NCI-H510A treated with DMSO at 0.1 percent for 48 hours (cell line): ENCODE measurements around the gene TUBA8.
"Not testable (repeated sequence)": the region's sequence is repeated elsewhere in the genome, so short reads cannot be mapped to it uniquely, and the experiment has no call there.

Experiments used
- DNase-seq: peaks from one replicate; lab custom pipeline; 2025; lab: John Stamatoyannopoulos, UW

The TUBA8 gene

DNA sequence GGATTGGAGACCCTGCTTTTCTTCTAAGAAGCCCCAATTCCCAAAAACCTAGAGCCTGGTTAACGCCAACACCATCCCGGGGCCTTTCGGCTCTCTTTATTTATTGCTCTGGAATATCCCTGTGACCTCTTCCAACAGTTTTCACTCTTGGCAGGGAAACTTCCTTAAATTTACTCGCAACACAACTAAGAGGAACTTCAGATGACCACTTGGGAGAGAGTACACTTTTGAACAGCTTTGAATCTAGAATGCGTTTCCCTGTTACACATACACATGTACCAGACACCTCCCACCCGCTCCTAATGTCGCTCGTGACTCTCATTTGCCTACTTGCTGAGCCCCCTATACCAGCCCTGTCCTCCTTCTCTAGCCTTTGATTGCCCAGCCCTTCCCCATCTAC lies 19.4 kb downstream of the TUBA8 start:
- DNase-seq, result no peak

DNA sequence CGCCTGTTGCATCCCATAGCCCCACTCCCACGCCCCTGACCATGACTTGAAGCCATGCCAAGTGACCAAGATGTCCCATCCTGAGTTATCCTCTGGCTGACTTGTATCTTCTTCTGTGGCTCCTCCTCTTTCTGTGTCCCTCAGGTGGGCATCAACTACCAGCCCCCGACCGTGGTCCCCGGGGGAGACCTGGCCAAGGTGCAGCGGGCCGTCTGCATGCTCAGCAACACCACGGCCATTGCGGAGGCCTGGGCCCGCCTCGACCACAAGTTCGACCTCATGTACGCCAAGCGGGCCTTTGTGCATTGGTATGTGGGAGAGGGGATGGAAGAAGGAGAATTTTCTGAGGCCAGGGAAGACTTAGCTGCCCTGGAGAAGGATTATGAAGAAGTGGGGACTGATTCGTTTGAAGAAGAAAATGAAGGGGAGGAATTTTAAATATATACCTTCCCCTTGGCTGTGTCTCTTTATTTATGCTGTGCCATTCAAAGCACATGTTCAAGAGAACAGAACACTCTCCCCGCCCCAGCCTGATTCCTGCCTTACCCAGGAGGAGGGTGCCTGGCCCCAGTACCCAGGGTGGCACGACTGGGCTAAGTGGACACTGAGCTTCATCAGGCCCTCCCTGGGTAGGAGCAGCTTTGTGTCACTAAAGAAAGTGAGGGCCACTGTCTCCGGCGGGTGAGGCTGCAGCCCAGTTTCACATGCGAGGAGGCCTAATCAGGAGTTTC lies 20.3 kb downstream of the TUBA8 start:
- no peak for DNase-seq

DNA sequence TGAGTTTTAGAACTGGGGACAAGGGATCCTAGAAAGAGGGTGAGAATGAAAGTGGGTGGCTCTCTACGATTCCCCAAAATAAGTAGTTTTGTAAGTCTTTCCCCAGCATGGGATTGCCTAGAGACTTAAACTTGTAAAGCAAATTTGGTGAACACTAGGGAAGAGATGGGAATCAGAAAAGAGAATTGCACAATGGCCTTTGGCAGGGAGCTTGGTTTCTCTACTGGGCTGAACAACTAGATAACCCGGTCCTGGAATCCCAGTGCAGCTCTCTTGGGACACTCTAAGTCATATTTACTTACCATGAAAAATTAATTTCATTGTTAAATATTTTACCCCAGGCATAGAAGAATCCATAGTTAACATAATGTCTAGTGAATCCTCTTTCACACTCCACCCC lies 22.8 kb downstream of the TUBA8 start:
- no peak for DNase-seq

DNA sequence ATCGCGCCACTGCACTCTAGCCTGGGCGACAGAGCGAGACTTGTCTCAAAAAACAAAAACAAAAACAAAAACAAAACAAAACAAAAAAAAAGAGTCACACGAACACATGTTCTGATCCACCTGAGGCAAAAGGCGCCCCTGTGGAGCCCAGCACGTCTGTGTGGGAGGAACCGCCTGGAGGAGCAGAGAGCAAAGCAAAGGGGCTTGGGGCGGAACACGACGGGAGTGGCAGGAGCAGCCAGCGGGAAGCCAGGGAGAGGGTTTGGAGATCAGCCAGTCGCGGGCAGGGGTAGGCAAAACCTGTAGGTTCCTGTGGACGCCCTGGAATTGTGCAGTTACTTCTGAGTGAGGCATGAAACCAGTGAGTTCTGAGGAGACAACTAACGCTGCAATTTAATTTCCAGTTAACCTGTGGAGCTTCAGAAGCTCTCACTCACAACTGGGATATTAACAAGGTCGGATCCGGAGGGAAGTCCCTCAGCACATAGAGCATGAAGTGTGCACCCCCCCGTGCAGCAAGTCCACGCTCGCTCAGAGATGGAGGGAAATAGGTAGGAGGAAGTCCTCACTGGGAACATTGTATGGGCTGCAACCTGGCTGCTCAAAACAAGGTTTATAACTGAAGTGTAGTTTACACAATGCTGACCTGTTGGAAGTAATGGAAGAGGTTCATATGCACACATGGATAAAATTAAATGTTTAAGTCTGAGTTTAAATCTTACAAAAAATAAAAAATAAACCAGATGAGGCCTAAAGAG lies 26.1 kb downstream of the TUBA8 start:
- no peak for DNase-seq

DNA sequence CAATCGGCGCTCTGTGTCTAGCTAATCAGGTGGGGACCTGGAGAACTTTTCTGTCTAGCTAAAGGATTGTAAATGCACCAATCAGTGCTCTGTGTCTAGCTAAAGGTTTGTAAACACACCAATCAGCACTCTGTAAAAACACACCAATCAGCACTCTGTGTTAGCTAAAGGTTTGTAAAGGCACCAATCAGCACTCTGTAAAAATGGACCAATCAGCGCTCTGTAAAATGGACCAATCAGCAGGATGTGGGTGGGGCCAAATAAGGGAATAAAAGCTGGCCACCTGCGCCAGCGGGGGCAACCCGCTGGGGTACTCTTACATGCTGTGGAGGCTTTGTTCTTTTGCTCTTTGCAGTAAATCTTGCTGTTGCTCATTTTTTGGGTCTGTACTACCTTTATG lies 30.4 kb downstream of the TUBA8 start:
- DNase-seq, result not testable (repeated sequence)

DNA sequence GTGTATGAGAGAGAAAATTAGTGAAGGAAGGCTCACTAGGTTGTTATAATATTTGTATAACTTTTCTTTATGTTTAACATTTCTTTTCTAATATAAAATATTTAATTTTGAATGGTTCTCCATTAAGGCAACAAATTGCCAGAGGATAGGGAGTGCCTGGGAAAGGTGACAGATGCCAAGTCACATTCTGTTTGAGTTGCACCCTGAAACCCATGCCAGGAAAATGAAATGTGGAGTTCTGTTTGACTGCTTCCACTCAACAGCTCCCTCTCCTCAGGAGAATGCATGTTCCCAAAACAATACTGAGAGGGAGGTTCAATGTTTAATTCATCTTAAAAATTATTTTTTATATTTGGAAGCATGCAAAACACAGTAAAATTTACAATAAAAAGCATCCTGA lies 33.5 kb downstream of the TUBA8 start:
- DNase-seq, result no peak

DNA sequence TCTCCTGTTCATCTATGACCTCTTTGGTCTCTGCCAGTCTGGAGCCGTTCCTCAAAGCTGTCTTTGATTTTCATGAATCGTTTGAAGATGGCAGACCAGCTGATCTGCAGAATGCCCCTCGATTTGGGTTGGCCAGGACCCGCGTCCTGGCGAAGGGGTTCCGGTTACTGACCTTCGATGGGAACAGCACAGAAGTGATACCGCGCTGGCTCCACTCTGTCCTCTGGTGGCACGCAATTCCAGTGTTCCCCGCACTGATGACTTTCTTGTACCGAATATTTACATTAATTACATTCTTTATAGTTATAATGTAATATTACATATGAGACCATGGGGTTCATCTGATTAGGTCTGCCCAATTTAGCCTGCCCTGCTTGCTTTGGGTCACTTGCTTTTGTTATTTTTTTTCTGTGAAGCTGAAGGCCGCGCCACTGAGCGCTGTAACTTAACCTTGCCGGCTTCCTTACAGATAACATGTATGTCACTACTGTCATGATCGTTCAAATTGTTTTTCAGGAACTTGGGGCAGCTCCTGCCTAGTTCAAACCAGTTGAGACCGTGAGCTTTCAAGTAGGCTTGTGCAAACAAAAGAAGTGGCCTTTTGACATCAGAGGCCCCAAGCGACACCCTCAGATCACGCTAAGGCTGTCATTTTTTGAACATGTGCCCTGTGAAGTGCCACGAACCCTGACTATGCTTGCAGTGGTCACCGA lies 35.2 kb downstream of the TUBA8 start:
- DNase-seq, result peak; percentile 54

DNA sequence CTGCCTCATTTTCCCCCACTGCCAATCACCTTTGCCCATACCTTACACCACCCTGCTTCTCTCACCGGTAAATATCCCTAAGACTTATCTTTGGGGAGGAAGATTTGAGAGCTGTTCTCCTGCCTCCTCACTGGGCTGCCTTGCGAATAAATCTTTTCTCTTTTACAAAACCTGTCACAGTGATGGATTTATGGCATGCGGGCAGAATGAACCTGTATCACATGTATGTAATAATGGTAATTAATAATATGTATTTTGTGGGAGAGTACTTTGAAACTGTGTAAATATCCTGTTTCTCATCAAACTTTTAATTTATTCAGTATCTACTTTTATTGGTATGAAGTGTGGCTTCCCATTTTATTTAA lies 35.8 kb downstream of the TUBA8 start:
- DNase-seq, result no peak

DNA sequence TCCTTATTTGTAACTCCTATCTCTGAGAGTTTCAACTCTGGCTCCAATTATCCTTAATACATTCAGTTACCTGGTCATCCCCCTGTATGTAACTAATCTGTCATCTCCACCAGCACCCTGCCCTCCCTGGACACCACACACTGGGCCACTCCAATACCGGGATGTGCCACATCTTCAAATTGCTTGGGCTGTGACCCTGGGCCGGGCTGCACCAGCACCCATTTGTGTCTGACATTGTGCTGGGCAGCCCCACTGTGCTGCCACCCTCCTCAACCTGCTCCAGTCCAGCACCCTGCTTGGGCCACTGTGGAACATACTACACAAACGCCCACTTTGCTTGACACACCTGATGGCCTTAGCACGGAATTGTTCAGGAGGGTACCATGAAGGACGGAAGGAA lies 37.2 kb downstream of the TUBA8 start:
- no peak for DNase-seq

DNA sequence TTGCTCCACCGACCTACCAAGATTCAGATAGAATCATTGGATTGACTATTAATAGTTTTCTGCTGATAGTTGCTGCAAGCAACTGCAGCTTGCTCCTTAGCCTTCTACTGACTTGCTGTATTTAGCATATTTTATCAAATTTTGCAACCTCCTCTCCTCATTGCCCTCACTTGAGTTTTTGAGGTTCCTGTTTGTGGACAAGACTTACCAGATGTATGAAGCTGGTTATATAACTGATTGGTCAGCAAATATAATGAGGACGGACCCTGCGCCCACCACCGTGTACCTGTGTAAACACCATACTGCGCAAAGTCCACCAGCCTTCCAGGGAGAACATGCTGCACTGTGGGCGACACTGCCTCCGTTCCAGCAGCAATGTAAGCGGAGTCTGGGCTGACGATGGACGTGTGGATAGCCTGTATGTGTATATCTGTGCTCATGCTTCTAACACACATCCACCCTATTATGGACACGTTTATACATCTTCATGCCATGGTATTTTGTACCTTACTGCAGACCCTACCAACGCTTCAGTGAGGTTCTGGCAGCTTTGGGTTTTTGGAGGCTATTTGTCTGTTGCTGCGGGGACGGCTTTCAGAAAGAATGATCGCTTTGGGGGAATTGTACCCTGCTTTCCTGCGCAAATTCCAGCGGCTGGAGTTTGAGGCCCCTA lies 37.8 kb downstream of the TUBA8 start:
- no peak for DNase-seq

DNA sequence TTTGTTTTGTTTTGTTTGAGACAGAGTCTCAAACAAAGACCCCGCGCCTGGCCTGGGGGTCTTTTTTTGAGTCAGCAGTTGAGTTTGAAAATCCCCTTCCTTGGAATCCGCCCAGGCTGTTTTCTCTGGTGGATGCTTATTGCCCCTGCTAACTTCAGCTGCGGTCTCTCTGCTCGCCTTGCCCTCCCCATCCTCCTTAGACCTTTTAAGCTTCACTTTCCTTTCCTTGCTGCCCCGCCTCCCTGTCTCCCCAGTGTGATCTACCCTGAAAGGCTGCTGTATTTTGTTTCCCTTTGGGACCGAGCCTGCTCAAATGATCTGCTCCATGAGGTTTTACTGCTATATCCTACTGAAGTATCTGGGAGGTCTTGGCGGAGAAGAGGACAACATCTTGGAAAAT lies 41.9 kb downstream of the TUBA8 start:
- no peak for DNase-seq

DNA sequence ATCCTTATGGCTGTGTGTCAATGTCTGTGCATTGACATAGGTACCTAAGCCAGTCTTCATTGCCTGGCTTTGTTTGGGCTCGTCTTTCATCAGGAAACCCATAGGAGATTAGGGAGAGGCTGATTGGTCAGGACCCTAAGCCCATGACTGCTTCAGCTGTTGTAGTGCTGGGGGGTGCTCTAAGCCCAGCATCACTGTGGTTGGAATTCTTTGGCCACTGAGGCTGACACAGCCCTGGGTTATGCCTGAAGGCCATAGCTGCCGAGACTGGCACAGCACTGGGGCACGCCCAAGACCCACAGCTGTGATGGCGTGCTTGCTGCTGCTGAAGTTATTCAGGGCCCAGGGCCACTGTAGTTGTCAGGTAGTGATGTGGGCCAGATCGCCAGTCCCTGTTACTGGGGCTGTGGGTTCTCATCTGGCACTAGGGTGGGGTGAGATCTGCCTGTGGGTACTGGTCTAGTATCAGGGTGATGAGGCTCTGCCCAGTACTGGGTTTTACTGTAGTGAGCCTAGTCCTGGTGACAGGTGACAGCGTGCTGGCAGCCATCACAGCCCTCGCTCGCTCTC lies 44.3 kb downstream of the TUBA8 start:
- no peak for DNase-seq

DNA sequence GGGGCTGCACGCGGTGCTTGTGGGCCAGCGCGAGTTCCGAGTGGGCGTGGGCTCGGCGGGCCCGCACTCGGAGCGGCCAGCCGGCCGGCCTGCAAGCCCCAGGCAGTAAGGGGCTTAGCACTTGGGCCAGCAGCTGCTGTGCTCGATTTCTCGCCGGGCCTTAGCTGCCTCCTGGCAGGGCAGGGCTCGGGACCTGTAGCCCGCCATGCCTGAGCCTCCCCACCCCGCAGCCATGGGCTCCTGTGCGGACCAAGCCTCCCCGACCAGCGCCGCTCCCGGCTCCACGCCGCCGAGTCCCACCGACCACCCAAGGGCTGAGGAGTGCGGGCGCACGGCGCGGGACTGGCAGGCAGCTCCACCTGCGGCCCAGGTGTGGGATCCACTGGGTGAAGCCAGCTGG lies 44.9 kb downstream of the TUBA8 start:
- not testable (repeated sequence) for DNase-seq

DNA sequence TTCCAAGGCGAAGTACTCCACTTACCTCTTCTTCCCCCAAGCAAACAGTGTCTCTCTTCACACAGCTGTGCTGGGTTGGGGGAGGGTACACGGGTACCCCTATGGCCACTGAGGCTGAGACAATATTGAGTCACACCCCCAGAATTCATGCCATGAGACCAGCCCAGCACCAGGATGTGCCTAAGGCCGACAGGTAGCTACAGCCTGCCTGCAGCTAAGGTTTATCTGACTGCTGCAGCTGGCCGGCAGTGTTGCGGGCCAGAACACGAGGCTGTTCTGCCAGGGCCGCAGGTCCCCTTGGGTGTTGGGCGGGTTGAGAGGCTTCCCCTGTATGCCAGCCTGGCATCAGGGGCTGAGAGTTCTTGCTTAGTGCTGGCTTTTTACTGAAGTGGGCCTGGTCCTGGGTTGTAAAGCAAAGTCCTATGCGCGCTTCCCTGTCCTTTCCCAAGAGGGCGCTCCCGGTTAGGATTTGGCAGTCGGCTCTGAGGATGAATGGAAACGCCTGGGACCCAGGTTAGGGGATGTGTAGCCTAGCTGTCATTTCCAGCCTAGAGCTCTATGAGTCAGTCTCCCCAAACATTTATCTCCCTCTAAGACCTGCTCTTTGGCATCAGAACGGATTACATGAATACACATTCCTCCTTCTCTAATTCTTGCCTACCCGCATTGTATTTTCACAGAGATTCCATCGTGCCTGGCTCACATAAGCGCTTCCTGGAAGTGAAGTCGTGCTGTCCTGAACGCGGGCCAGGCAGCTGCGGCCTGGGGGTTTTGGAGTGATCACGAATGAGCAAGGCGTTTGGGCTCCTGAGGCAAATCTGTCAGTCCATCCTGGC lies 46.5 kb downstream of the TUBA8 start:
- DNase-seq, result peak; percentile 70

DNA sequence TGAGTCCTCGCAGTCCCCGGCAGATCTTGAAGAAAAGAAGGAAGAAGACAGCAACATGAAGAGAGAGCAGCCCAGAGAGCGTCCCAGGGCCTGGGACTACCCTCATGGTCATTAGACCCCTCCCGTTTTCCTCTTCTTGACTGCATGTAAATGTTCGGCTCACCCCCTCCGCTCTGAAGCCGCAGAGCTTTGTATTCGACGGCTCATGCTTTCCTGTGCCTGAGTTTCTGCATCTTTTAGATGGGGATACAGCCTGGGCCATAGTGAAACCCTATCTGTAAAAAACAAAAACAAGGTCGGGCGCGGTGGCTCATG lies 47.1 kb downstream of the TUBA8 start:
- no peak for DNase-seq

DNA sequence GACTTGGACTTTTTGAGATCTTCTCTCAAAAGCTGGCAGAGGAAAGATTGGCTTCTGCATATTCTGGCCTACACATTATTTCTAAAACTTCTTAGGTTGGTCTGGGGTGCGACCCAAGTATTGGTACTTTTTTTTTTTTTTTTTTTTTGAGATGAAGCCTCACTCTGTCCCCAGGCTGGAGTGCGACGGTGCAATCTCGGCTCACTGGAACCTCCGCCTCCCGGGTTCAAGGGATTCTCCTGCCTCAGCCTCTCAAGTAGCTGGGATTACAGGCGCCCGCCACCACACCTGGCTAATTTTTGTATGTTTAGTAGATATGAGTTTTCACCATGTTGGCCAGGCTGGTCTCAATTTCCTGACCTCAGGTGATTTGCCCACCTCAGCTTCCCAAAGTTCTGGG lies 50.0 kb downstream of the TUBA8 start:
- DNase-seq, result not testable (repeated sequence)

DNA sequence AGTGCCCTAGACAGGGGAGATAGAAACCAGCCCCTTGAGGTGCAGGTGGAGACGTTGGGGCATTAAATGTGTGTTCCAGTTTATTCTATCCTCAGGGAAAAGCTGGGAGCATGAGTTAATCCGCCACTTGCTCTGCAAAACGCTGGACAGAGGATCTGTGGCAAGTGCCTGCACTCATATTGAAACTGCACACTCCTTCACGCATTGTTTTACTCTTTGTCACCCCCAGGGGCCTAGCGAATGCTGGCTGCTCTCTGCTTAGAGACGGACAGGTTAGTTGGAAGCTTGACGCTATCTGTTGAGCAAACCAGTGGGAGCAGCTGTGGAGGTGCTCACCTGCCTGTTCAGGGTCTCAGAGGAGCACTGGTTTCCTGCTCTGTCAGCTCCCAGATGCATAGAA lies 53.2 kb downstream of the TUBA8 start:
- DNase-seq, result peak; percentile 19

DNA sequence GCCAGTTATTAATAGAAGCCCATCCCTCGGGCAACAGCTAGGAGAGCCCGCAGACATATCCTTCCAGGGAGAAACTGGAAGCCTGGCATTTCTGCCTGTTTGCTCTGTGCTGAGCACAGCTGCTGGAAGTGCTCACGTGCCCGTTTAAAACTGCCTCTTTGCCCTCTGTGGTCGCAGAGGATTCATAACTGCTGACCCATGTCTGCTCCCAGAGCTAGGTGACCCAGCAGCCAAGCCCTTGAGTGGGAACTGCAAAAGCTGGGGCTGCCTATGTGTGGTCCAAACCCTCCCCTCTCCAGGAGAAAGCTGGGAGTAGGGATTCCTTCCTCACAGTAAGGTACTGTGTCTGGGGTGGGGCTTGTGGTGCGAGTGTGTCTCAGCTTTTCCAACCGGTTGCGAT lies 54.0 kb downstream of the TUBA8 start:
- DNase-seq, result peak; percentile 27

DNA sequence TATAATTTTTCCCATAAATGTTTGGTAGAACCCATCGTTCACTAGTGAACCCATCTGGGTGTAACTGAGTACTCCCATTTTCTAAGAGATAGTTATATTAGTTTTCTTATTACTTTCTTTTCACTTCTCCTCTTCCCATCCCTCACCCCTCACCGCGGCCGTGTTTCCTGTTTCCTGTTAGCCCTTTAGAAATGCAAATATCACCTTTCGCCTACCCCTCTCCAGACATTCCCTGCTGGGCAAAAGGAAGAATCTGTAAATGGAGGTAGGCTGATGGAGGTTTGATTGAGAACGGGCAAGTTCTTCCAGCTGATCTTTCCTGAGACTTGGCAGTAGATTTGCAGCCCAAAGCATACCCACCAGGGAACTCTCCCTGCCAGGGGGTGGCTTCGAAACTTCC lies 54.7 kb downstream of the TUBA8 start:
- not testable (repeated sequence) for DNase-seq

DNA sequence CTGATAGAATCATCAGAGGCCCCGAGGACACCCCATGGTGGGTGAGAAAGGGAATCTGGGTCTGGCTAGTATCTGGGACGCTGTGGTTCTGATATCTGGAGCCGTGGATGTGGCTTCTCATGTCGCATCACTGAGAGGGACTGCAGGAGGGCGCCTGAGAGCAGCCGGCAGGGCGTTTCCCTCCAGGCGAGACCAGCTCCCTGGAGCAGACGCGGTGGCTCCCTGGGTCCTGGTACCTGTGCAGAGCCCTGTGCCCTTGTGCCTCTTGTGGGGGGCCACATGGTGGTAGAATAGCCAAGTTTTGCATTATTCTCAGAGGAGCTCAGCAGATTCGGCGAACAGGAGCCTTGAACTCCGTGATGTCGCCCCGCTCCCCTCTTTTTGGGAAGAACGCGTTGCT lies 59.7 kb downstream of the TUBA8 start:
- DNase-seq, result not testable (repeated sequence)

DNA sequence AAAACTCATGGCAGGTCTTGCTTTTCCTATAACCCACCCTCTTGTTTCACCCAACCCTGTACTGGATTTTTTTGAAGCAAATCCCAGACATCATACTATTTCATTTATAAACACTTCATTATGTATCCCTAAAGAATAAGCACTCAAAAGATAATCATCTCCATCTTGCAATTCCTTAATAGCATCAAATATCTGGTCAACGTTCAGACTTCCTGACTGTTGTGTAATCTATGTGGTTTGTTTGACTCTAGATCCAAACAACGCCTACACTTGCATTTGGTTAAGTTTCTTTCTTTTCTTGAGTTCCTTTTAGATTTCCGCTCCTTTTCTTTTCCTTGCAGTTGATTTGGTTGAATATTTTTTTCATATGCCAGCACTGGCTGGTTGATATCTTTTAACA lies 61.6 kb downstream of the TUBA8 start:
- DNase-seq, result not testable (repeated sequence)
